ENCODE results near the gene F11R.

DNA sequence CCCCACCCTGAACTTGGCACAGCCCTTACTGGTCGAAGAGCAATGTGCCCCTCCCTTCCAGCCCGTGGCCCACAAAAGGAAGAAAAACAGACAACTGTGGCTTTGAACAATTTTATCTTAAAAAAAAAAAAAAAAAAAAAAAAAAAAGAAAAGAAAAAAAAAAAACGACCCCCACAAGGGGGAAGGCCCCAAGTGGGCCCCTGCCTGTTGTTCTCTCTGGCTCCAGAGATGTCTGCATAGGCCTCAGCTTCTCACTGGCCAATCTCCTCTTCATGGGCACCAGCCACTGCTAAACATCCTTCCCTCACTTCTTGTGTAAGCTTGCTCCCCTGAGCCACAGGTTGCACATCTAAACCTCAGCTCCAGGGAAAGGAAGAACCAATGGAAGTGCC lies 18.2 kb upstream of the F11R start:
- TF ChIP-seq EZH2 (IDR thresholded peaks at IDR 0.05; ENCODE audit: insufficient read depth, poor library complexity, severe bottlenecking), result no peak
- no peak for TF ChIP-seq EZH2phosphoT487 (IDR thresholded peaks at IDR 0.05; ENCODE audit: insufficient read depth, low read depth)
